Adrenal gland (tissue), 5 donors: ENCODE measurements around the gene AGRN.

Experiments used
- CTCF ChIP-seq, 6 experiments: fragments of 450-650 bp in 4 of 6; fragments of 200-600 bp in 2 of 6; sonication (generic) in 1 of 6; IDR thresholded peaks; 1 replicate in 5 of 6; 2 replicates in 1 of 6; pipeline versions ENCODE4 v1.5.1 to v1.8.0; 2016 to 2021; ENCODE audit warnings: antibody characterized with exemption in 6 of 6, mild to moderate bottlenecking in 2 of 6, moderate library complexity in 1 of 6
- POLR2A ChIP-seq, 2 donors: fragments of 450-650 bp; IDR thresholded peaks; one replicate each; pipeline ENCODE4 v1.6.1; 2017; ENCODE audit warnings: antibody characterized with exemption in 2 of 2, mild to moderate bottlenecking in 2 of 2, moderate library complexity in 1 of 2
- donor health status: DM: no; HTN: no; CAD: no.

- TF ChIP-seq CTCF (IDR thresholded peaks at IDR 0.05) (no peak), POLR2A (IDR thresholded peaks at IDR 0.05) (no peak)
Measured at GRCh38 chr1:1081311-1082238, 61.7 kb downstream of the AGRN start.
